CD14-positive monocyte (primary cell): ENCODE measurements around the gene ANKRD52. TPM values are rescaled to one million over a fixed set of nuclear protein-coding genes. Genes with fewer than 3 reads are reported as not detected.

Experiments used
- DNase-seq, 3 donors: peaks; one replicate each; pipeline ENCODE4 v3.0.0-alpha.2; 2011 to 2022
- H2AFZ ChIP-seq: 2 replicates; pipeline ENCODE4 v1.6.0; 2012; ENCODE audit warnings: mild to moderate bottlenecking, low read depth, low read length, inconsistent platforms; ENCODE audit not compliant: insufficient read depth, poor library complexity, severe bottlenecking
- H3K27ac ChIP-seq, 2 donors: 1 replicate in 1 of 2; 2 replicates in 1 of 2; pipeline ENCODE4 v1.5.1; 2012 to 2013; ENCODE audit warnings: low read length in 2 of 2, control low read depth in 1 of 2, inconsistent platforms in 1 of 2, low read depth in 1 of 2, mild to moderate bottlenecking in 1 of 2
- H3K27me3 ChIP-seq, 2 donors: one replicate each; pipeline versions ENCODE4 v1.6.0 to v1.6.1; 2011 to 2013; ENCODE audit warnings: low read length in 2 of 2; ENCODE audit not compliant: control insufficient read depth in 2 of 2, insufficient read depth in 2 of 2
- H3K36me3 ChIP-seq, 2 donors: replicated peaks in 1 of 2; 1 replicate in 1 of 2; 2 replicates in 1 of 2; pipeline versions ENCODE4 v1.5.1 to v1.6.1; 2012 to 2013; ENCODE audit warnings: low read length in 2 of 2, control low read depth in 1 of 2, inconsistent platforms in 1 of 2, mild to moderate bottlenecking in 1 of 2; ENCODE audit not compliant: insufficient read depth in 2 of 2, control insufficient read depth in 1 of 2
- H3K4me1 ChIP-seq, 2 donors: 1 replicate in 1 of 2; 2 replicates in 1 of 2; pipeline versions ENCODE4 v1.5.1 to v1.6.1; 2012 to 2013; ENCODE audit warnings: low read length in 2 of 2, control low read depth in 1 of 2, inconsistent platforms in 1 of 2, mild to moderate bottlenecking in 1 of 2, moderate library complexity in 1 of 2; ENCODE audit not compliant: insufficient read depth in 2 of 2, control insufficient read depth in 1 of 2
- H3K4me2 ChIP-seq: replicated peaks from 2 replicates; pipeline ENCODE3; 2012; ENCODE audit warnings: low read length, moderate library complexity, mild to moderate bottlenecking; ENCODE audit not compliant: poor library complexity, severe bottlenecking; ENCODE audit errors: extremely low read depth
- H3K4me3 ChIP-seq, 3 experiments: fragments of 200-600 bp in 1 of 3; sonication (generic) in 1 of 3; replicated peaks in 1 of 3; 1 replicate in 2 of 3; 2 replicates in 1 of 3; pipeline ENCODE4 v1.5.1; 2011 to 2013; ENCODE audit warnings: low read length in 3 of 3, mild to moderate bottlenecking in 3 of 3, control low read depth in 2 of 3, low read depth in 2 of 3, inconsistent platforms in 1 of 3, moderate library complexity in 1 of 3
- H3K79me2 ChIP-seq: 2 replicates; pipeline ENCODE4 v1.6.0; 2012; ENCODE audit warnings: mild to moderate bottlenecking, control low read depth, inconsistent platforms, low read length, moderate library complexity; ENCODE audit not compliant: insufficient read depth
- H3K9ac ChIP-seq: 2 replicates; pipeline ENCODE4 v1.6.0; 2017; ENCODE audit warnings: low read length, mild to moderate bottlenecking; ENCODE audit not compliant: insufficient read depth, poor library complexity, severe bottlenecking
- H3K9me3 ChIP-seq, 2 donors: replicated peaks in 1 of 2; 1 replicate in 1 of 2; 2 replicates in 1 of 2; pipeline versions ENCODE4 v1.5.1 to v1.6.1; 2012 to 2013; ENCODE audit warnings: low read length in 2 of 2, control low read depth in 1 of 2; ENCODE audit not compliant: control insufficient read depth in 1 of 2, insufficient read depth in 1 of 2
- H4K20me1 ChIP-seq: 2 replicates; pipeline ENCODE4 v1.6.0; 2012; ENCODE audit warnings: mild to moderate bottlenecking, low read length, control low read depth, moderate library complexity; ENCODE audit not compliant: insufficient read depth
- H3K27ac Mint-ChIP-seq, 7 donors: one replicate each; pipeline ENCODE4 v1.8.0; 2020; ENCODE audit warnings: mild to moderate bottlenecking in 7 of 7, mixed read lengths in 7 of 7, moderate library complexity in 6 of 7, inconsistent platforms in 2 of 7
- H3K27me3 Mint-ChIP-seq, 3 donors: one replicate each; pipeline ENCODE4 v1.8.0; 2021 to 2022; ENCODE audit warnings: low read depth in 3 of 3, mild to moderate bottlenecking in 3 of 3, mixed read lengths in 3 of 3, moderate library complexity in 3 of 3, inconsistent platforms in 1 of 3
- H3K36me3 Mint-ChIP-seq, 2 donors: one replicate each; pipeline ENCODE4 v1.8.0; 2020; ENCODE audit warnings: mixed read lengths in 2 of 2, inconsistent platforms in 1 of 2, mild to moderate bottlenecking in 1 of 2
- H3K4me1 Mint-ChIP-seq: one replicate; pipeline ENCODE4 v1.8.0; 2020; ENCODE audit warnings: mild to moderate bottlenecking, mixed read lengths
- H3K4me3 Mint-ChIP-seq, 2 donors: one replicate each; pipeline ENCODE4 v1.8.0; 2020; ENCODE audit warnings: mild to moderate bottlenecking in 2 of 2, mixed read lengths in 2 of 2, moderate library complexity in 1 of 2
- H3K9me3 Mint-ChIP-seq, 7 donors: one replicate each; pipeline ENCODE4 v1.8.0; 2020 to 2022; ENCODE audit warnings: mixed read lengths in 7 of 7, mild to moderate bottlenecking in 6 of 7, moderate library complexity in 6 of 7, inconsistent platforms in 2 of 7
- WGBS: methylation state at CpG from one replicate; pipeline ENCODE4 v1.1.5; 2013; ENCODE audit warnings: missing lambda C conversion rate; ENCODE audit not compliant: insufficient coverage; 5-methylcytosine and 5-hydroxymethylcytosine counted together
- intact Hi-C, 2 donors: fragments of 100-400 bp; cut with micrococcal nuclease; formaldehyde crosslinking; loops; one replicate each; pipeline versions ENCODE4 v1.15.0 to v1.15.1; 2023
- polyA plus RNA-seq, 3 donors: library from polyadenylated mRNA; depleted of rRNA in 1 of 3; unstranded in 2 of 3; stranded (reverse) in 1 of 3; fragments of 300-500 nt in 2 of 3; fragments of >200 nt in 1 of 3; fragmentation: Illumina TruSeq in 2 of 3; gene quantifications; 1 replicate in 2 of 3; 2 replicates in 1 of 3; pipeline ENCODE4 v1.2.3, GENCODE V29; 2012 to 2021
- TF ChIP-seq, protein P1 (sequence below): fragments of 200-600 bp; IDR thresholded peaks from one replicate; pipeline ENCODE4 v1.8.0; 2022; ENCODE audit warnings: antibody characterized with exemption, mild to moderate bottlenecking

Gene ANKRD52
- polyA plus RNA-seq, 3 donors = 1.5 to 12.4 (median 2.4) TPM

DNA sequence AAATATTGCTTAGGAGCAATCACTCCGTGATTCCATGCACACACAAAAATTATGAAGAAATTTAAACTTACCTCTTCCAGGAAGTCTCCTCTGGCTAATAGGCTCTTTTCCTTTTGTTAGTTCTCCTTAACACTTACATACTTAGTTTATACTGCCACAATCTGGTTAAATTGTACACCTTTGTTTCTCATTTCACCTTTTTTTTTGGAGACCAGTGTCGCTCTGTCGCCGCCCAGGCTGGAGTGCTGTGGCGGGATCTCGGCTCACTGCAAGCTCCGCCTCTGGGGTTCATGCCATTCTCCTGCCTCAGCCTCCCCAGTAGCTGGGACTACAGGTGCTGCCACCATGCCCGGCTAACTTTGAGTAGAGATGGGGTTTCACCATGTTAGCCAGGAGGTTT is 2.2 kb upstream of the ANKRD52 start:
- H3K27me3 Mint-ChIP-seq = peaks cover 0 to 3% (median 0%) of the 10 kb centered on the region in 3 donors
- H3K9me3 Mint-ChIP-seq = no peaks in the 10 kb centered on the region
- Histone ChIP-seq H3K4me3 (no peak overlapping the region), H3K36me3 (peaks cover 8 to 15% of the 10 kb centered on the region in 2 donors), H3K9ac (no peak overlapping the region), H3K27me3 (no peaks in the 10 kb centered on the region), H3K4me2 (no peak overlapping the region), H4K20me1 (peaks cover 14% of the 10 kb centered on the region), H3K9me3 (no peaks in the 10 kb centered on the region), H3K79me2 (peaks cover 18% of the 10 kb centered on the region), H3K27ac (no peak overlapping the region), H2AFZ (no peak overlapping the region), H3K4me1 (peaks cover 17 to 18% of the 10 kb centered on the region in 2 donors)
- no peak overlapping the region for H3K27ac Mint-ChIP-seq
- DNase-seq = no peak
- H3K4me3 Mint-ChIP-seq = no peak overlapping the region
- TF ChIP-seq, protein P1, sequence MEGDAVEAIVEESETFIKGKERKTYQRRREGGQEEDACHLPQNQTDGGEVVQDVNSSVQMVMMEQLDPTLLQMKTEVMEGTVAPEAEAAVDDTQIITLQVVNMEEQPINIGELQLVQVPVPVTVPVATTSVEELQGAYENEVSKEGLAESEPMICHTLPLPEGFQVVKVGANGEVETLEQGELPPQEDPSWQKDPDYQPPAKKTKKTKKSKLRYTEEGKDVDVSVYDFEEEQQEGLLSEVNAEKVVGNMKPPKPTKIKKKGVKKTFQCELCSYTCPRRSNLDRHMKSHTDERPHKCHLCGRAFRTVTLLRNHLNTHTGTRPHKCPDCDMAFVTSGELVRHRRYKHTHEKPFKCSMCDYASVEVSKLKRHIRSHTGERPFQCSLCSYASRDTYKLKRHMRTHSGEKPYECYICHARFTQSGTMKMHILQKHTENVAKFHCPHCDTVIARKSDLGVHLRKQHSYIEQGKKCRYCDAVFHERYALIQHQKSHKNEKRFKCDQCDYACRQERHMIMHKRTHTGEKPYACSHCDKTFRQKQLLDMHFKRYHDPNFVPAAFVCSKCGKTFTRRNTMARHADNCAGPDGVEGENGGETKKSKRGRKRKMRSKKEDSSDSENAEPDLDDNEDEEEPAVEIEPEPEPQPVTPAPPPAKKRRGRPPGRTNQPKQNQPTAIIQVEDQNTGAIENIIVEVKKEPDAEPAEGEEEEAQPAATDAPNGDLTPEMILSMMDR = no peak
- intact Hi-C loops = no loop called here
- WGBS = 100% methylated on average over 4 of the region's 8 CpGs
- peaks cover 18% of the 10 kb centered on the region for H3K4me1 Mint-ChIP-seq
- peaks cover 8 to 10% of the 10 kb centered on the region in 2 donors for H3K36me3 Mint-ChIP-seq

DNA sequence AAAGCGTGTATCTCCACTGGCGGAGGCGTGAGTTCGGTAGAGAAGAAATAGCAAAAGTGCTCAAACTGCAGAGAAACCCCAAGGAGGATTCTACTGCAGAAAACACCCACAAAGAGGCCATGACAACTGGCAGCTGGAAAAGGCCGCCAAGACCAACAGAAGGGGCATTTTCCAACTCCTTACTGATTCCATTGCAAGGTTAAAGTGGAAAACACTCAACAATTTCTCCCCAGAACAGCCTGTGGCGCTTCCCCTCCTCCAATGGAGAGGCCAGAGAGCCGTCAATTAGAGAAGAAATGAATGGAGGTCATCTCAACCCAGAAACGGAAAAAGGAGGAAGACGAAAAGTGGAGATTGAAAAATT is 618 bp upstream of the ANKRD52 start:
- intact Hi-C loops = loop anchor here (5.0 to 10.0 kb wide), 2 partner anchors 52 to 64 kb away; no protein-coding TSS in a partner anchor
- peak overlapping the region in 1 of 2 donors; percentile 69 for H3K27ac ChIP-seq
- Mint-ChIP-seq H3K4me3 (peak overlapping the region; percentile 92 to 96), H3K9me3 (no peaks in the 10 kb centered on the region), H3K4me1 (peaks cover 18% of the 10 kb centered on the region), H3K27ac (peak overlapping the region; percentile 63 to 90 (median 86)), H3K36me3 (peaks cover 21 to 26% of the 10 kb centered on the region in 2 donors), H3K27me3 (peaks cover 0 to 2% (median 0%) of the 10 kb centered on the region in 3 donors)
- H3K36me3 ChIP-seq = peaks cover 20 to 31% of the 10 kb centered on the region in 2 donors
- H3K4me1 ChIP-seq = peaks cover 17 to 18% of the 10 kb centered on the region in 2 donors
- H4K20me1 ChIP-seq = peaks cover 14% of the 10 kb centered on the region
- peaks cover 18% of the 10 kb centered on the region for H3K79me2 ChIP-seq
- whole genome bisulfite sequencing = 0% methylated on average over 1 of the region's 9 CpGs
- peak overlapping the region; percentile 98 for H3K4me2 ChIP-seq
- TF ChIP-seq, protein P1 = no peak
- H3K4me3 ChIP-seq = peak overlapping the region; percentile 61 to 94 (median 86)
- H3K9me3 ChIP-seq = no peaks in the 10 kb centered on the region
- peak overlapping the region; percentile 84 for H3K9ac ChIP-seq
- no peak for DNase-seq
- H3K27me3 ChIP-seq = no peaks in the 10 kb centered on the region
- peak overlapping the region; percentile 100 for H2AFZ ChIP-seq
